Measurements from ENCODE around the gene KIF19.
"Not testable (repeated sequence)": the region's sequence is repeated elsewhere in the genome, so short reads cannot be mapped to it uniquely, and the experiment has no call there.

KIF19 gene, protein sequence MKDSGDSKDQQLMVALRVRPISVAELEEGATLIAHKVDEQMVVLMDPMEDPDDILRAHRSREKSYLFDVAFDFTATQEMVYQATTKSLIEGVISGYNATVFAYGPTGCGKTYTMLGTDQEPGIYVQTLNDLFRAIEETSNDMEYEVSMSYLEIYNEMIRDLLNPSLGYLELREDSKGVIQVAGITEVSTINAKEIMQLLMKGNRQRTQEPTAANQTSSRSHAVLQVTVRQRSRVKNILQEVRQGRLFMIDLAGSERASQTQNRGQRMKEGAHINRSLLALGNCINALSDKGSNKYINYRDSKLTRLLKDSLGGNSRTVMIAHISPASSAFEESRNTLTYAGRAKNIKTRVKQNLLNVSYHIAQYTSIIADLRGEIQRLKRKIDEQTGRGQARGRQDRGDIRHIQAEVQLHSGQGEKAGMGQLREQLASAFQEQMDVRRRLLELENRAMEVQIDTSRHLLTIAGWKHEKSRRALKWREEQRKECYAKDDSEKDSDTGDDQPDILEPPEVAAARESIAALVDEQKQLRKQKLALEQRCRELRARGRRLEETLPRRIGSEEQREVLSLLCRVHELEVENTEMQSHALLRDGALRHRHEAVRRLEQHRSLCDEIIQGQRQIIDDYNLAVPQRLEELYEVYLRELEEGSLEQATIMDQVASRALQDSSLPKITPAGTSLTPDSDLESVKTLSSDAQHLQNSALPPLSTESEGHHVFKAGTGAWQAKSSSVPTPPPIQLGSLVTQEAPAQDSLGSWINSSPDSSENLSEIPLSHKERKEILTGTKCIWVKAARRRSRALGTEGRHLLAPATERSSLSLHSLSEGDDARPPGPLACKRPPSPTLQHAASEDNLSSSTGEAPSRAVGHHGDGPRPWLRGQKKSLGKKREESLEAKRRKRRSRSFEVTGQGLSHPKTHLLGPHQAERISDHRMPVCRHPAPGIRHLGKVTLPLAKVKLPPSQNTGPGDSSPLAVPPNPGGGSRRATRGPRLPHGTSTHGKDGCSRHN

DNA sequence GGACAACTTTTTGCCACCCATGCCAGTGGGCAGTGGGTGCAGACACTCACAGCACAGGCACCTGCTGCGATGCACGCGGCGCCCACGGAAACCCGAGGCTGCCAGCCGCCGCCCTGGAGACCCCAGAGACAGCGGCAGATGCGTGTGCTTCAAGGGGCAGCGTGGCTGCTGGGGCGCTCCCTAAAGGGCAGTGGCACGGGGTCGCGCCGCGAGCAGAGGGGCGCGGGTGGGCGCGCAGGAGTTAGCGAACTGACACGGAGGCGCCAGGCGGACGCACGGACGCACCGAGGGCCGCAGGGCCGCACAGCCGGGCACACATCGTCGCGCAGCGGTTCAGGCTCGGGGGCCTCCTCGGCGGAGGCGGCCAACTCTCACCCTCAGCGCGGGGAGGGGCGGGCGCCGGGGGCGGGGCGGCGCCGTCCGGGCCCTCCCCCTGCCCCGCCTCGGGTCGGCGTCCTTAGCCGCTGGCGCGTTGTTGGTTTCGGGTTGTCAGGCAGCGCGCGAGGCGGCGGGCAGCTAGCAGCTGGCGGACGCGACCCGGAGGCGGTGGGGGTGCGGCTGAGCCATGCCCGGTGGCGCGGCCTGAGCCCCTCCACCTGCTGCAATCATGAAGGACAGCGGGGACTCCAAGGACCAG, at the start of gene KIF19:
Gene KIF19, plus strand, starts transcription at position 484 of the 637 bp plus-strand sequence. Its CDS starts 124 bp downstream, at position 608.
- no peaks in the 10 kb centered on the region for H3K36me3 ChIP-seq (ENCODE audit: control insufficient read depth in 2 of 2, insufficient read depth in 2 of 2, low read length in 2 of 2)
- no peak within 1 kb of the TSS for H3K27ac ChIP-seq (ENCODE audit: low read depth in 2 of 2, low read length in 2 of 2)
- H3K9me3 ChIP-seq (ENCODE audit: control insufficient read depth in 2 of 2, low read length in 2 of 2), result no peaks in the 10 kb centered on the region
- peak within 1 kb of the TSS in 1 of 2 donors; percentile 18 for H3K9ac ChIP-seq (ENCODE audit: low read depth in 1 of 2, low read length in 2 of 2)
- peaks cover 4 to 5% of the 10 kb centered on the region in 2 donors for H3K4me1 ChIP-seq (ENCODE audit: control insufficient read depth in 2 of 2, insufficient read depth in 2 of 2, low read length in 2 of 2)
- H3K27me3 ChIP-seq (ENCODE audit: control insufficient read depth in 2 of 2, insufficient read depth in 2 of 2, low read length in 2 of 2), result peaks cover 6 to 8% of the 10 kb centered on the region in 2 donors
- peak within 1 kb of the TSS; percentile 52 to 60 for H3K4me3 ChIP-seq (ENCODE audit: low read length in 2 of 2)

DNA sequence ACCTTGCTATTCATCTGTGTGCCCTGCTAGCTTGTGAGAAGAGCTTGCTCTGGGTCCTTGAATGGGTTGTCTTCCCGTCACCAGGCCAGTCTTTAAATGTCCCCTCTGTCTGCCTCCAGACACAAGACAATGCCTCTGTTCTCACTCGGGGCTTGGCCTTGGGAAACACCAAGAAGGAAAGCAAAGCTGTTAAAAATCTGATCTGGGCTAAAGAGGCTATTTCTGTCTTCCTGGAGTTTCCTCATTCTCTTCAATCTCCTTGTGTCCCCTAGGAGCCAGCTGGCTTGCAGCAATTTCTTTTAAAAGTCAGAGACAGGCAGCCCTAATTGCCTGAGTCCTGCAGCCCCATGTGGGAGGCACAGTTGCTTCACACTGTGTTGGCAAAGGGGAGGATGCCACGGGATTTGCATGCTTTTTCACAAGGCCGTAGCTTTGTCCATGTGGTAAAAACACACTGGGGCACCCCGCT, 49.5 kb upstream of the KIF19 start:
- no peaks in the 10 kb centered on the region for H3K9me3 ChIP-seq (ENCODE audit: control insufficient read depth in 2 of 2, low read length in 2 of 2)
- no peak overlapping the region for H3K4me3 ChIP-seq (ENCODE audit: low read length in 2 of 2)
- H3K27me3 ChIP-seq (ENCODE audit: control insufficient read depth in 2 of 2, insufficient read depth in 2 of 2, low read length in 2 of 2), result peaks cover 2% of the 10 kb centered on the region in 2 donors
- H3K4me1 ChIP-seq (ENCODE audit: control insufficient read depth in 2 of 2, insufficient read depth in 2 of 2, low read length in 2 of 2), result peaks cover 2 to 4% of the 10 kb centered on the region in 2 donors
- no peak overlapping the region for H3K9ac ChIP-seq (ENCODE audit: low read depth in 1 of 2, low read length in 2 of 2)
- H3K36me3 ChIP-seq (ENCODE audit: control insufficient read depth in 2 of 2, insufficient read depth in 2 of 2, low read length in 2 of 2), result no peaks in the 10 kb centered on the region
- no peak overlapping the region for H3K27ac ChIP-seq (ENCODE audit: low read depth in 2 of 2, low read length in 2 of 2)

DNA sequence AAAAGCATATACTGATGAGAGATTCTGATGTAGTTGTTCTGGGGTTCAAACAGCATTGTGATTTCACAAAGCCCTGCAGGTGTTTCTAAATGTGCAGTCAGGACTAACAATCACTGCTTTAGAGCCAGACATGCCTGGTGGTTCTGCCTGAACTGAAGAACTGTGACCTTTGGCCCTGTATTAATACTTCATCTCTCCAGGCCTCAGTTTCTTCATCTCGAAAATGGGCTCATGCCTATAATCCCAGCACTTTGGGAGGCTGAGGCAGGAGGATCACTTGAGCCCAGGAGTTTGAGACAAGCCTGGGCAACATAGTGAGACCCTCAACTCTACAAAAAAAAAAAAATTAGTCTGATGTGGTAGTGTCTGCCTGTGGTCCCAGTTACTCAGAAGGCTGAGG, 48.1 kb upstream of the KIF19 start:
- Histone ChIP-seq H3K27me3 (ENCODE audit: control insufficient read depth in 2 of 2, insufficient read depth in 2 of 2, low read length in 2 of 2) (peaks cover 2% of the 10 kb centered on the region in 2 donors), H3K9ac (ENCODE audit: low read depth in 1 of 2, low read length in 2 of 2) (no peak overlapping the region), H3K4me1 (ENCODE audit: control insufficient read depth in 2 of 2, insufficient read depth in 2 of 2, low read length in 2 of 2) (peaks cover 2 to 4% of the 10 kb centered on the region in 2 donors), H3K9me3 (ENCODE audit: control insufficient read depth in 2 of 2, low read length in 2 of 2) (no peaks in the 10 kb centered on the region), H3K27ac (ENCODE audit: low read depth in 2 of 2, low read length in 2 of 2) (no peak overlapping the region), H3K4me3 (ENCODE audit: low read length in 2 of 2) (no peak overlapping the region), H3K36me3 (ENCODE audit: control insufficient read depth in 2 of 2, insufficient read depth in 2 of 2, low read length in 2 of 2) (no peaks in the 10 kb centered on the region)

GRCh38 chr17:74279617-74280016, 46.4 kb upstream of the KIF19 start:
- not testable (repeated sequence) for H3K36me3 ChIP-seq (ENCODE audit: control insufficient read depth in 2 of 2, insufficient read depth in 2 of 2, low read length in 2 of 2); H3K9me3 ChIP-seq (ENCODE audit: control insufficient read depth in 2 of 2, low read length in 2 of 2); H3K27ac ChIP-seq (ENCODE audit: low read depth in 2 of 2, low read length in 2 of 2); H3K9ac ChIP-seq (ENCODE audit: low read depth in 1 of 2, low read length in 2 of 2); H3K4me3 ChIP-seq (ENCODE audit: low read length in 2 of 2); H3K27me3 ChIP-seq (ENCODE audit: control insufficient read depth in 2 of 2, insufficient read depth in 2 of 2, low read length in 2 of 2); H3K4me1 ChIP-seq (ENCODE audit: control insufficient read depth in 2 of 2, insufficient read depth in 2 of 2, low read length in 2 of 2)

DNA sequence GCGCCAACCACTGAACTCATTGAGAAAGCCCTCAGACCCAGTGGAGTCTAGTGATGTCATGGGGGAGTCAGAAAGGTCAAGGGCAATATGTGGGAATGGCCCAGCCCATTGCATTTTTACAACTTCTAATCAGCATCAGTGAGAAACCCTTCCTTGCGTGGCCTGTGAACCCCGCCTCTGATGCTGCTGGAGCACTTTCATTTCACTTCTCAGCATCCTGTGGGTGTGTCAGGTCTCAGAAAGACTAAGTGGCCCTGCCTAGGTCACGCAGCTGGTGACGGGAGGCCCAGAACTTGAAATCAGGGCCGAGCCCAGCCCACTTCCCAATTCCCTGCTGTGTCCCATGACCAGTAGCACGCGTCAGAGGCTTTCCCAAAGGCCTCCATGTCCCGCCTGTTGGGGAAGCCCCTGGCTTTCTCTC, 45.9 kb upstream of the KIF19 start:
- H3K4me1 ChIP-seq (ENCODE audit: control insufficient read depth in 2 of 2, insufficient read depth in 2 of 2, low read length in 2 of 2), result no peaks in the 10 kb centered on the region
- no peak overlapping the region for H3K4me3 ChIP-seq (ENCODE audit: low read length in 2 of 2)
- H3K36me3 ChIP-seq (ENCODE audit: control insufficient read depth in 2 of 2, insufficient read depth in 2 of 2, low read length in 2 of 2), result no peaks in the 10 kb centered on the region
- H3K9ac ChIP-seq (ENCODE audit: low read depth in 1 of 2, low read length in 2 of 2), result no peak overlapping the region
- no peaks in the 10 kb centered on the region for H3K9me3 ChIP-seq (ENCODE audit: control insufficient read depth in 2 of 2, low read length in 2 of 2)
- no peak overlapping the region for H3K27ac ChIP-seq (ENCODE audit: low read depth in 2 of 2, low read length in 2 of 2)
- H3K27me3 ChIP-seq (ENCODE audit: control insufficient read depth in 2 of 2, insufficient read depth in 2 of 2, low read length in 2 of 2), result peaks cover 2 to 3% of the 10 kb centered on the region in 2 donors

- peaks cover 2 to 4% of the 10 kb centered on the region in 2 donors for H3K27me3 ChIP-seq (ENCODE audit: control insufficient read depth in 2 of 2, insufficient read depth in 2 of 2, low read length in 2 of 2)
- H3K4me3 ChIP-seq (ENCODE audit: low read length in 2 of 2), result no peak overlapping the region
- no peaks in the 10 kb centered on the region for H3K36me3 ChIP-seq (ENCODE audit: control insufficient read depth in 2 of 2, insufficient read depth in 2 of 2, low read length in 2 of 2)
- no peaks in the 10 kb centered on the region for H3K9me3 ChIP-seq (ENCODE audit: control insufficient read depth in 2 of 2, low read length in 2 of 2)
- no peak overlapping the region for H3K27ac ChIP-seq (ENCODE audit: low read depth in 2 of 2, low read length in 2 of 2)
- H3K9ac ChIP-seq (ENCODE audit: low read depth in 1 of 2, low read length in 2 of 2), result no peak overlapping the region
- no peaks in the 10 kb centered on the region for H3K4me1 ChIP-seq (ENCODE audit: control insufficient read depth in 2 of 2, insufficient read depth in 2 of 2, low read length in 2 of 2)
Observed at GRCh38 chr17:74281799-74282198, 44.2 kb upstream of the KIF19 start.

DNA sequence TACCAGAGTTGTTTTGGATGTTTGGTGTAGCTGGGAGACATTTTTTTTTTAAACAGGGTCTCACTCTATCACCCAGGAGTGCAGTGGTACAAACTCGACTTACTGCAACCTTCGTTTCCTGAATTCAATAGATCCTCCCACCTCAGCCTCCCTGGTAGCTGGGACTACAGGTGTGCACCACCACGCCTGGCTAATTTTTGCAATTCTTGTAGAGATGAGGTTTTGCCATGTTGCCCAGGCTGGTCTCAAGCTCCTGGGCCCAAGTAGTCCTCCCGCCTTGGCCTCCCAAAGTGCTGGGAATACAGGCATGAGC, 43.8 kb upstream of the KIF19 start:
- not testable (repeated sequence) for H3K36me3 ChIP-seq (ENCODE audit: control insufficient read depth in 2 of 2, insufficient read depth in 2 of 2, low read length in 2 of 2)

DNA sequence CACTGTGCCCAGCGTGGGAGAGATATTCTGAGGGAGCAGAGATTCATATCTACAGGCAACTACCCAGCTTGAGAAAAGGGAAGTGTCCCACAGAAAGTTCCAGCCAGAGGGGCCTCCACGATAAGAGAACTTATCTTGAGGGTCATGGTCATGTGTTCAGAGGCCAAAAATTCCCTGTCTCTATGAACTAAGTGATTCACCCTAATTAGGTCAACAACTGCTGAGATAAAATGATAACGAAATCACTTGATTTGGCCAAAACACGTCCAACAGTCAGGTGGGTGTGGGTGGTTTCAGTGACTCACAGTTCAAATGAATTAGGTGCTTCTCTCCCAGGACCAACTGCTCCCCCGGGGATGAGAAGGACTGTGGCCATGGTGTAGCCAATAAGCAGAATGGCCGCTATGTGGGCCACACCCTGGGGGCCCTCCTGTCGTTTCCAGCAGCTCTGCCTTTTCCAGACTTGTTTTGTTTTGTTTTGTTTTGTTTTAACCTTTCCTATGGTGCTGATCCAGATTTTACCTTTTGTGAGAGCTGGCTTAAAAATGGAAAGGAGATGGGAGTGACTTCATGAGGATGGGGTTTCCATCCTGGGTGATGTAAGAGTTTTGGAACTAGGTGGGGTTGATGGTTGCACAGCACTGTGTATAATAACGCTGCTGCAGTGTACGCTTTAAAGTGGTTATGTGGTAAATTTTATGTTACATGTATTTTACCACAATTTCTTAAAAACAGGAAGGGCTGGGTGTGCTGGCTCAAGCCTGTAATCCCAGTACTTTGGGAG, 43.2 kb upstream of the KIF19 start:
- Histone ChIP-seq H3K27ac (ENCODE audit: low read depth in 2 of 2, low read length in 2 of 2) (no peak overlapping the region), H3K9me3 (ENCODE audit: control insufficient read depth in 2 of 2, low read length in 2 of 2) (no peaks in the 10 kb centered on the region), H3K36me3 (ENCODE audit: control insufficient read depth in 2 of 2, insufficient read depth in 2 of 2, low read length in 2 of 2) (no peaks in the 10 kb centered on the region), H3K4me1 (ENCODE audit: control insufficient read depth in 2 of 2, insufficient read depth in 2 of 2, low read length in 2 of 2) (no peaks in the 10 kb centered on the region), H3K4me3 (ENCODE audit: low read length in 2 of 2) (no peak overlapping the region), H3K27me3 (ENCODE audit: control insufficient read depth in 2 of 2, insufficient read depth in 2 of 2, low read length in 2 of 2) (peaks cover 2 to 4% of the 10 kb centered on the region in 2 donors), H3K9ac (ENCODE audit: low read depth in 1 of 2, low read length in 2 of 2) (no peak overlapping the region)

More for the DNA sequence above, 43.8 kb upstream of the KIF19 start:
- not testable (repeated sequence) for H3K4me1 ChIP-seq (ENCODE audit: control insufficient read depth in 2 of 2, insufficient read depth in 2 of 2, low read length in 2 of 2); H3K27me3 ChIP-seq (ENCODE audit: control insufficient read depth in 2 of 2, insufficient read depth in 2 of 2, low read length in 2 of 2); H3K4me3 ChIP-seq (ENCODE audit: low read length in 2 of 2); H3K9ac ChIP-seq (ENCODE audit: low read depth in 1 of 2, low read length in 2 of 2); H3K27ac ChIP-seq (ENCODE audit: low read depth in 2 of 2, low read length in 2 of 2); H3K9me3 ChIP-seq (ENCODE audit: control insufficient read depth in 2 of 2, low read length in 2 of 2)

- H3K36me3 ChIP-seq (ENCODE audit: control insufficient read depth in 2 of 2, insufficient read depth in 2 of 2, low read length in 2 of 2), result no peaks in the 10 kb centered on the region
- H3K27ac ChIP-seq (ENCODE audit: low read depth in 2 of 2, low read length in 2 of 2), result no peak overlapping the region
- H3K4me1 ChIP-seq (ENCODE audit: control insufficient read depth in 2 of 2, insufficient read depth in 2 of 2, low read length in 2 of 2), result no peaks in the 10 kb centered on the region
- no peak overlapping the region for H3K9ac ChIP-seq (ENCODE audit: low read depth in 1 of 2, low read length in 2 of 2)
- no peak overlapping the region for H3K4me3 ChIP-seq (ENCODE audit: low read length in 2 of 2)
- no peaks in the 10 kb centered on the region for H3K9me3 ChIP-seq (ENCODE audit: control insufficient read depth in 2 of 2, low read length in 2 of 2)
- H3K27me3 ChIP-seq (ENCODE audit: control insufficient read depth in 2 of 2, insufficient read depth in 2 of 2, low read length in 2 of 2), result peaks cover 2 to 4% of the 10 kb centered on the region in 2 donors
Observed at GRCh38 chr17:74283371-74283673, 42.7 kb upstream of the KIF19 start.
